Endothelial cell of umbilical vein (primary cell): ENCODE measurements around the gene KAZN. TPM values are rescaled to one million over a fixed set of nuclear protein-coding genes. Genes with fewer than 3 reads are reported as not detected.

Experiments used
- BruUV-seq: library from RNA; stranded (reverse); fragments of 400-500 nt; replicated peaks from 2 replicates; lab custom pipeline; 2021; lab: Mats Ljungman, UMichigan
- CTCF ChIA-PET: fragments of 300-600, 350-600 bp; sonication (Branson Sonifier 250); formaldehyde crosslinking; loops from one replicate; lab custom pipeline; 2021; ENCODE audit warnings: antibody characterized with exemption, inconsistent platforms; lab: Charles Lee
- POLR2A ChIA-PET: fragments of 300-600, 350-600 bp; sonication (Branson Sonifier 250); formaldehyde crosslinking; loops from one replicate; lab custom pipeline; 2021; ENCODE audit warnings: antibody characterized with exemption, inconsistent platforms; lab: Charles Lee
- DNase-seq: peaks from one replicate; pipeline ENCODE4 v3.0.0-alpha.2; 2011; ENCODE audit warnings: low read depth, low spot score
- FAIRE-seq: peaks from 2 replicates; lab custom pipeline; 2011; peaks lifted over from hg19 to GRCh38; lab: Jason Lieb, UNC
- H2AFZ ChIP-seq: 2 replicates; pipeline ENCODE4 v1.6.0; 2012; ENCODE audit warnings: low read depth, low read length, control low read depth, inconsistent platforms
- H3K27ac ChIP-seq: 2 replicates; pipeline ENCODE4 v1.5.1; 2011; ENCODE audit warnings: low read depth, mild to moderate bottlenecking, control low read depth, low read length, moderate library complexity; ENCODE audit not compliant: insufficient read depth
- H3K27me3 ChIP-seq, 2 experiments: 2 replicates each; pipeline versions ENCODE4 v1.6.0 to v1.6.1; 2011; ENCODE audit warnings: low read length in 2 of 2, mixed read lengths in 1 of 2; ENCODE audit not compliant: control insufficient read depth in 2 of 2, insufficient read depth in 2 of 2
- H3K36me3 ChIP-seq, 2 experiments: 2 replicates in 1 of 2; 3 replicates in 1 of 2; pipeline ENCODE4 v1.5.1; 2011; ENCODE audit warnings: low read length in 2 of 2, mild to moderate bottlenecking in 1 of 2, moderate library complexity in 1 of 2; ENCODE audit not compliant: control insufficient read depth in 2 of 2, insufficient read depth in 2 of 2; ENCODE audit errors: extremely low read depth in 1 of 2
- H3K4me1 ChIP-seq: 3 replicates; pipeline ENCODE4 v1.5.1; 2011; ENCODE audit warnings: mild to moderate bottlenecking, low read length; ENCODE audit not compliant: control insufficient read depth, insufficient read depth; ENCODE audit errors: extremely low read depth
- H3K4me2 ChIP-seq: 2 replicates; pipeline ENCODE4 v1.6.1; 2011; ENCODE audit warnings: low read length, control low read depth, mixed read lengths; ENCODE audit not compliant: insufficient read depth
- H3K4me3 ChIP-seq, 3 experiments: fragments of 200-600 bp in 1 of 3; sonication (generic), shearing (Covaris generic) in 1 of 3; replicated peaks in 1 of 3; 2 replicates each; pipeline ENCODE4 v1.5.1; 2011 to 2016; ENCODE audit warnings: control low read depth in 3 of 3, low read length in 3 of 3, mild to moderate bottlenecking in 2 of 3, inconsistent platforms in 1 of 3, low read depth in 1 of 3, moderate library complexity in 1 of 3; ENCODE audit not compliant: insufficient read depth in 1 of 3
- H3K79me2 ChIP-seq: 2 replicates; pipeline ENCODE4 v1.6.0; 2012; ENCODE audit warnings: low read length, inconsistent platforms; ENCODE audit not compliant: control insufficient read depth, insufficient read depth
- H3K9ac ChIP-seq: replicated peaks from 2 replicates; pipeline ENCODE3; 2011; ENCODE audit warnings: low read length, control low read depth; ENCODE audit not compliant: insufficient read depth; ENCODE audit errors: extremely low read depth
- H3K9me1 ChIP-seq: replicated peaks from 3 replicates; pipeline ENCODE4 v1.6.0; 2011; ENCODE audit warnings: mild to moderate bottlenecking, low read length; ENCODE audit not compliant: control insufficient read depth, insufficient read depth; ENCODE audit errors: extremely low read depth
- H3K9me3 ChIP-seq: replicated peaks from 2 replicates; pipeline ENCODE4 v1.5.1; 2012; ENCODE audit warnings: low read length, inconsistent platforms; ENCODE audit not compliant: control insufficient read depth, insufficient read depth
- H4K20me1 ChIP-seq: replicated peaks from 2 replicates; pipeline ENCODE3; 2011; ENCODE audit warnings: mild to moderate bottlenecking, low read length; ENCODE audit not compliant: control insufficient read depth, insufficient read depth; ENCODE audit errors: extremely low read depth
- EZH2 ChIP-seq: IDR thresholded peaks from 2 replicates; pipeline ENCODE4 v1.6.1; 2012; ENCODE audit warnings: borderline replicate concordance, low read depth, mild to moderate bottlenecking, moderate library complexity, low read length, inconsistent platforms; ENCODE audit not compliant: severe bottlenecking
- FOS ChIP-seq: IDR thresholded peaks from 2 replicates; pipeline ENCODE4 v1.6.1; 2011; ENCODE audit warnings: mild to moderate bottlenecking, low read length, moderate library complexity, borderline replicate concordance; ENCODE audit not compliant: insufficient read depth
- GATA2 ChIP-seq: IDR thresholded peaks from 2 replicates; pipeline ENCODE4 v1.7.0; 2011; ENCODE audit warnings: low read depth, mild to moderate bottlenecking, moderate library complexity, mixed read lengths, low read length; ENCODE audit not compliant: insufficient read length, insufficient read depth
- JUN ChIP-seq: IDR thresholded peaks from 2 replicates; pipeline ENCODE4 v1.6.1; 2011; ENCODE audit warnings: borderline replicate concordance, low read depth; ENCODE audit not compliant: insufficient read length, insufficient read depth
- MYC ChIP-seq: IDR thresholded peaks from one replicate; pipeline ENCODE4 v1.6.1; 2011; ENCODE audit warnings: mild to moderate bottlenecking, low read depth, low read length
- POLR2A ChIP-seq: IDR thresholded peaks from 2 replicates; pipeline ENCODE4 v1.6.1; 2012; ENCODE audit warnings: low read depth, mild to moderate bottlenecking, control low read depth, low read length
- POLR2AphosphoS5 ChIP-seq: IDR thresholded peaks from 2 replicates; pipeline ENCODE4 v1.6.1; 2012; ENCODE audit warnings: low read depth, mild to moderate bottlenecking, control low read depth, low read length, moderate library complexity; ENCODE audit not compliant: insufficient read depth
- dilution Hi-C: fragments of 300-500 bp; cut with MboI; formaldehyde crosslinking; loops from one replicate; pipeline ENCODE4 v1.15.0; 2019; ENCODE audit warnings: low sequenced_read_pairs; ENCODE audit not compliant: extremely low pct_ligation_motif_present
- intact Hi-C: fragments of 100-400 bp; cut with micrococcal nuclease; formaldehyde crosslinking; loops from one replicate; pipeline ENCODE4 v1.10.0; 2022
- polyA plus RNA-seq, 4 experiments: library from polyadenylated mRNA; depleted of rRNA in 3 of 4; stranded (reverse) in 3 of 4; unstranded in 1 of 4; fragments of >200 nt; gene quantifications; 2 replicates each; pipeline versions ENCODE4 v1.2.1 to v1.2.3, GENCODE V29; 2011 to 2012; ENCODE audit warnings: missing spikeins in 1 of 4
- total RNA-seq: library from RNA; stranded (reverse); gene quantifications from 2 replicates; pipeline ENCODE4 v1.2.3, GENCODE V29; 2021
- TF ChIP-seq, protein P1 (sequence below), 2 donors: IDR thresholded peaks; 1 replicate in 1 of 2; 2 replicates in 1 of 2; pipeline ENCODE4 v1.5.1; 2011; ENCODE audit warnings: low read length in 2 of 2, mild to moderate bottlenecking in 2 of 2, moderate library complexity in 2 of 2, control low read depth in 1 of 2, inconsistent platforms in 1 of 2, low read depth in 1 of 2; ENCODE audit not compliant: insufficient read depth in 1 of 2; ENCODE audit errors: extremely low read depth in 1 of 2
- TF ChIP-seq, protein P2 (sequence below): IDR thresholded peaks from 2 replicates; pipeline ENCODE4 v1.6.1; 2011; ENCODE audit not compliant: insufficient read depth, insufficient read length

The KAZN gene
- total and polyA plus RNA-seq, 2 donors (not counting 3 experiments of a cell fraction or from before 2014, with no cell fraction given): 1.6 to 5.8 TPM

DNA sequence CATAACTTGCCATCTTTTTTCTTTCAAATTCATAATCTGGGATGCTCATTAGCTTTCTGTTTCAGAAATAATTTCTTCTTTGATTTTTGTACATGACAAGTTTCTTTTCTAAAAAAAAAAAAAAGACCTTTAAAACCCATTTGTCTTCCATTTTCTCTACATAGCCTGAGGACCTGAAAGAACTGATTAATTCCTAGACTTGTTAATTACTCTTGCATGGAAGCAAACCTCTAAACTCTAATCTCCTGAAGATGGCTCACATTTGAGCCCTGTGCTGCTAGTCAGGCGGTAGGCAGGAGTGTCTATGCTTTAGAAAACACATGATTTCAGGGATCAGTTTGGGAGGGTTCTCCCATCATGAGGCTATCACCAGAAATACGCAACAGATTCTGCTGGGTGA is 152.0 kb downstream of the KAZN start:
- no peak for DNase-seq
- TF ChIP-seq FOS (no peak), JUN (no peak), POLR2AphosphoS5 (no peak), GATA2 (no peak), POLR2A (no peak), EZH2 (no peak), MYC (no peak)
- TF ChIP-seq, protein P1, sequence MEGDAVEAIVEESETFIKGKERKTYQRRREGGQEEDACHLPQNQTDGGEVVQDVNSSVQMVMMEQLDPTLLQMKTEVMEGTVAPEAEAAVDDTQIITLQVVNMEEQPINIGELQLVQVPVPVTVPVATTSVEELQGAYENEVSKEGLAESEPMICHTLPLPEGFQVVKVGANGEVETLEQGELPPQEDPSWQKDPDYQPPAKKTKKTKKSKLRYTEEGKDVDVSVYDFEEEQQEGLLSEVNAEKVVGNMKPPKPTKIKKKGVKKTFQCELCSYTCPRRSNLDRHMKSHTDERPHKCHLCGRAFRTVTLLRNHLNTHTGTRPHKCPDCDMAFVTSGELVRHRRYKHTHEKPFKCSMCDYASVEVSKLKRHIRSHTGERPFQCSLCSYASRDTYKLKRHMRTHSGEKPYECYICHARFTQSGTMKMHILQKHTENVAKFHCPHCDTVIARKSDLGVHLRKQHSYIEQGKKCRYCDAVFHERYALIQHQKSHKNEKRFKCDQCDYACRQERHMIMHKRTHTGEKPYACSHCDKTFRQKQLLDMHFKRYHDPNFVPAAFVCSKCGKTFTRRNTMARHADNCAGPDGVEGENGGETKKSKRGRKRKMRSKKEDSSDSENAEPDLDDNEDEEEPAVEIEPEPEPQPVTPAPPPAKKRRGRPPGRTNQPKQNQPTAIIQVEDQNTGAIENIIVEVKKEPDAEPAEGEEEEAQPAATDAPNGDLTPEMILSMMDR (IDR thresholded peaks at IDR 0.05; ENCODE audit: extremely low read depth in 1 of 2, insufficient read depth in 1 of 2, low read depth in 1 of 2, low read length in 2 of 2): no peak
- TF ChIP-seq, protein P2, sequence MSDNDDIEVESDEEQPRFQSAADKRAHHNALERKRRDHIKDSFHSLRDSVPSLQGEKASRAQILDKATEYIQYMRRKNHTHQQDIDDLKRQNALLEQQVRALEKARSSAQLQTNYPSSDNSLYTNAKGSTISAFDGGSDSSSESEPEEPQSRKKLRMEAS: no peak
- H3K4me2 ChIP-seq: no peak overlapping the region
- no peaks in the 10 kb centered on the region for H3K4me1 ChIP-seq
- H3K4me3 ChIP-seq: no peak overlapping the region
- no peak for FAIRE-seq
- no peaks in the 10 kb centered on the region for H3K27me3 ChIP-seq
- no peaks in the 10 kb centered on the region for H3K36me3 ChIP-seq
- intact Hi-C loops (no loop called here), dilution Hi-C loops (no loop called here)
- H3K9me1 ChIP-seq: no peaks in the 10 kb centered on the region
- BruUV-seq: no TSS peak
- ChIA-PET POLR2A (no interaction called here), CTCF (no interaction called here)
- no peak overlapping the region for H2AFZ ChIP-seq
- no peaks in the 10 kb centered on the region for H4K20me1 ChIP-seq
- peaks cover 6% of the 10 kb centered on the region for H3K9me3 ChIP-seq
- no peak overlapping the region for H3K9ac ChIP-seq
- H3K79me2 ChIP-seq: no peaks in the 10 kb centered on the region
- no peak overlapping the region for H3K27ac ChIP-seq
